NCI-H2196 treated with DMSO at 0.1 percent for 48 hours (cell line): Measurements from ENCODE around the gene HOXC11.

ENCODE experiments used
- DNase-seq: peaks from one replicate; lab custom pipeline; 2025; ENCODE audit not compliant: unreplicated experiment; lab: John Stamatoyannopoulos, UW

HOXC11 gene

DNA sequence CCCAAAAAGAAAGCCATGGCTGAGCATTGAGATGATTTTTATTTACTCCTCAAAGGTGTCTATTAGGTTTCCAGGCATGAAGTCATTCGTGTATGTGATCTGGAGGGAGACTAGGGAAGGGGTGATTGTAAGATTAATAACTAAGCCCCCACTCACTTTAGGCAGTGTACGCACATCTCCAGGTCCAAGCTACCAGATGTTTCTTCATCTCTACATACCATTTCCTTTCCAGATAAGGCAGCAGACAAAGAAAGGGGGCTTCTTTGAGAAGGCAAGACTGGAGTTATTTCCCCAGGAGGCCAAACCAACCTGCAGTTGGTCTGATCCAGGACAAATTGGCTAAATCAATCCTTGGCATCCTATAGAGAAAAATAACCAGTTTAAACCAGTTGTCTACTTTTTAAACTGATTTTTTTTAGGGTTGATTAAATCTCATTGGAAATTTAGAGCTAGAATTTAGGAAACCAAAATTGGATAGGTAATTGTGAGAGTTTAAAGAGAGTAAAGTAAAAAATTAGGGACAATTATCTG lies 30.4 kb upstream of the HOXC11 start:
- no peak for DNase-seq

- no peak for DNase-seq
Observed at GRCh38 chr12:53944209-53944608, 28.7 kb upstream of the HOXC11 start.

DNA sequence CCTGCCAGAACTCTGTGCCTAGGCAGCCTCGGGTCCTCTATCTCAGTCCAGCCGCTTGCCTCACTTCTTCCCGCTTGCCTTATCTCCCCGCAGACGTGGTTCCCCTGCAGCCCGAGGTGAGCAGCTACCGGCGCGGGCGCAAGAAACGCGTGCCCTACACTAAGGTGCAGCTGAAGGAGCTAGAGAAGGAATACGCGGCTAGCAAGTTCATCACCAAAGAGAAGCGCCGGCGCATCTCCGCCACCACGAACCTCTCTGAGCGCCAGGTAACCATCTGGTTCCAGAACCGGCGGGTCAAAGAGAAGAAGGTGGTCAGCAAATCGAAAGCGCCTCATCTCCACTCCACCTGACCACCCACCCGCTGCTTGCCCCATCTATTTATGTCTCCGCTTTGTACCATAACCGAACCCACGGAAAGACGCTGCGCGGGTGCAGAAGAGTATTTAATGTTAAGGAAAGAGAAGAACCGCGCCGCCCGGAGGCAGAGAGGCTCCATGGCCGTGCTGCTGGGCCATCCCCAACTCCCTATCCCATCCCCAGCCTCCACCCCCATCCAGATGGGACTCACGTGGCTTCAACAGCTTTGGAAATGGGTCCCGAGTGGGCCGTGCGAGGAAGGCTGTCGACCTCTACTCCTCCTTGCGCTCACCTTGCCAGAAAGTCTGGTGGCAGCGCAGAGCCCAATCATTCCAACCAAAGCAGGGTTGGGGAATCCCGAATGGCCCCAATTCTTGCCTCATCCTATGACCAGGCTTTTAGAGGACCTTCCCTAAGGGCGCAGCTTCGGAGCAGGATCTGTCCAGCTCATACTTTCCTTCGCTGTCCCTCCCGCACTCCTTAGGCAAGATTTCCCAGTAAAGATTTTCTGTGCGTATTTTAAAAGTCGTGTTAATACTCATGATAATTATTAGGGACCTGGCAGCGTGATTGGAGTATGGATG lies 27.7 kb upstream of the HOXC11 start:
- no peak for DNase-seq

- no peak for DNase-seq
Observed at GRCh38 chr12:53947743-53948142, 25.2 kb upstream of the HOXC11 start.

DNA sequence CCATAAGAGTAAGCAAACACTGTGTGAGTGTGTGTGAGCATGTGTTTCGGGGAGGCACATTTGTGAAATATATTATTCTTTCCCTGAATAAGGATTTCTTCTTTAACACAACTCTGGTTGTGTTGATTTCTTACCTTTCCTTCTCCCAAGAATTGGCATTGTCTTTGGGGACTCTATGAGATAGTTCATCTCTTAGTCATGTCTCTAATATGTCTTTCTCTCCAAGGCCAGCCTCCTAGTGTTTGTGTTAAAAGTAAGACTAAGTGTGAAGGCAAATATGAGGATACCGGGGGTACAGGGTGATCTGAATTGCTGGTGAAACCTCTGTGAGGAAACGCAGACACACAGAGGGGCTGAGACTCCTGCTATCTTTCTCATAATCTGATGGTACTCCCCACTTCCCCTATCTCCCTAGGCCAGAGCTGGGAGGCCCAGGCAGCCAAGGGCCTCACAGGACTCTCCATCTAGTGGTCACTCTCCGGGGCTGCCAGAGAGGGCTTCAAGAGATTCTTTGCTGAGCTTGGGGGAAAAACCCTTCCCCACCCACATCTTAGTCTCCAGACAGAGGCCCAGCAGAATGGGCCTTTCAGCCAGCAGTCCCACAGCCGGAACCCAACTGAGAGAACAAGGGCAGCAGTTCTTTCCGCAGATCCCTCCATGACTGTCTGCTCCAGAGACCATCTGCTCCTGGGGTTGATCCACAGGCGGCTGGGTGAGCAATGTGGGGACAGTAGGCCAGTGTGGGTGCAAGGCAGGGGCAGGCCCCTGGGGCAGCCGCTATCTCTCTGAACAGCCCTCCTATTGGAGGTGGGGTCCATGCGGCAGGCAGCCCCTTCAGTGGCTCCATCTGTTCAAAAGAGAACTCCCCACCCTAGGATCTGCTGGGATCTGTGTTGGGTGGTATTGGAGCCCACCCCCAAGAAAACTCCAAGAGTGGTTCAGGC lies 24.0 kb upstream of the HOXC11 start:
- no peak for DNase-seq

GRCh38 chr12:53949631-53950436 lies 23.1 kb upstream of the HOXC11 start:
- DNase-seq = no peak

- no peak for DNase-seq
Observed at GRCh38 chr12:53950437-53950773, 22.5 kb upstream of the HOXC11 start.

GRCh38 chr12:53950789-53951576 lies 21.9 kb upstream of the HOXC11 start:
- DNase-seq = no peak

- no peak for DNase-seq
Observed at GRCh38 chr12:53951577-53952334, 21.2 kb upstream of the HOXC11 start.

GRCh38 chr12:53952335-53952694 lies 20.6 kb upstream of the HOXC11 start:
- no peak for DNase-seq

DNA sequence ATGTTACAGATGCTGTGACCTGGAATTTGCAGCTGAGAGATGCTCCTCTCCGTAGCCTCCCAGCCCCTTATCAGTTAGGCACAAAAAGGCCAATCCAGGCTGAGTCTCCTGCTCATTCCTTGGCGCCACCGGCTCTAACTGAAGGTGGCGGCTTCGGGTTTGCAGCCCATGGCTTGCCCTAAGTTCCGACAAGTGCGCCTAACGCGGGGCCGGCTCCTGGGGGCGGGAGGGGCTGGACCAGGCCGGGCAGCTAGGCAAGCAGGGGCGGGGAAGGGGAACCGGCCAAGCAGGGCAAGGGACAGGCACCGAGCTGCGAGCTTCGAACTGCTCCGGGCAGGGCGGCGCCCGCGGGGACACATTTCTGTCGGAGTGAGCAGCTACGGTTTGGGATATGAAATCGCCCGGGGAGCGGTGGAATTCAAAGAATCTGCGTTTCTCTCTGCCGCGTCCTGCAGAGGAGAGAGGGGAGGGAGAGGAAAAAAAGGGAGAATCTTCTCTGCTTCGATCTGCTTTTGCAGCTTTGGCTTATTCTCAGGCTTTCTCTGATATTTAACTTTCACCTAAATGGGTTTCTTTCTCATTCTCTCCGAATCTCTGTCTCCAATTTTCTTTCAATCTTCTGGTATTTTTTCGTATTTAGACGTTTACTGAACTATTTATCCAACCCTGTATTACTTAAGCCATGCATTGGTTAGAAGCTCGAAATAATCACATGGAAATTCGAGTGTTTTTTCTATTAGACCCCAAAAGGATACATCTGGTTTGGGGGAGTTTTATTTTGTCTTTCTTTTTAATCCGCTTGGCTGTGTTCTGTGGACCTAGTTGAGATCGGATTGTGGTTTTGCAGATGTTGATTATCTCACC lies 19.8 kb upstream of the HOXC11 start:
- DNase-seq = no peak

- no peak for DNase-seq
Observed at GRCh38 chr12:53953831-53954693, 18.9 kb upstream of the HOXC11 start.

GRCh38 chr12:53954694-53955035 lies 18.3 kb upstream of the HOXC11 start, which contains the start of gene HOXC12:
Gene HOXC12, plus strand, starts transcription at chr12:53954903. Its CDS starts 27 bp downstream, at chr12:53954930.
- DNase-seq = no peak

GRCh38 chr12:53955036-53955775 lies 17.7 kb upstream of the HOXC11 start:
- DNase-seq = no peak

DNA sequence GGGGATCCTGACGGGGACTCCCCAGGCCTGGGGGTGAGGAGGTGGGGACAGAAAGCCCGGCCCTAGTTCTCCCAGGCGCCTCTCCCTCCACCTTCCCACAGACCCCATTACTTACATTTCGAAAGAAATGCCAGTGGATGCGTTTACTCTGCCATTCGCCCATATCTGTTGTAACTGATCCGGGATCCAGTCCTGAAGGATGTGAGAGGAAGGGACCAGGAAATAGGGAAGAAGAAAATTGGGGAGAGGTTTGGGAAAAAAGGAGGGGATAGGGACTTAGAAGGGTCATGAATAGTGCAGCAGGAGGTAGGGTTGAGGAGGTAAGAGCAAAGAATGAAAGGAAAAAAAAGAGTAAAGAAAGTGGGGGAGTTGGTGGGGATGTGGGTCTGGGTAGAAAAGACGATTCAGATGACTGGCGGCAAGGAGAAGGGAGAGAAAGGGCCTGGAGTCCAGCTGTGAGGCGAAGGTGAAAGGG lies 17.1 kb upstream of the HOXC11 start:
- DNase-seq = no peak

DNA sequence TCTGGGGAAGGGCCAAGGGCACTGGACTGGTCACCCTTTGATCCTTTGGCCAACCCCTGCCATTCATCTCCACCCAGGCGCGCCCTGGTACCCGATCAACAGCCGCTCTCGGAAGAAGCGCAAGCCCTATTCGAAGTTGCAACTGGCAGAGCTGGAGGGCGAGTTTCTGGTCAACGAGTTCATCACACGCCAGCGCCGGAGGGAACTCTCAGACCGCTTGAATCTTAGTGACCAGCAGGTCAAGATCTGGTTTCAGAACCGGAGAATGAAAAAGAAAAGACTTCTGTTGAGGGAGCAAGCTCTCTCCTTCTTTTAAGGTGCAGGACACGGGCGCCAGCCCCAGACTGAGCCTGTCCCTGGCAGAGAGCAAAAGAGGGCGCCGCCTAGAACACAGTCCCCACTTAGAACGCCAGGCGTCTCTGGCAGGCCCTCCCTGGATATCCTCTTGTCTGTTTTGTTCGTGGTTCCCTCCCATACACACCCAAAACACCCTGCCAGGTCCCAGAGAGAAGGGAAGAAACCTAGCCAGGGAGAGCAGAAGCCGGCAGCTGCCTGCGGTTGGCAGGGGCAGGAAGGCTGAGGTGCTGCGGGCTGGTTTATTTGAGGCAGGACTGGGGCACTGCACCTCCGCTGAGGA lies 16.6 kb upstream of the HOXC11 start:
- no peak for DNase-seq
